Endothelial cell of umbilical vein (primary cell): ENCODE results near the gene SNRPF. TPM values are rescaled to one million over a fixed set of nuclear protein-coding genes. Genes with fewer than 3 reads are reported as not detected.

Experiments used
- BruUV-seq: library from RNA; stranded (reverse); fragments of 400-500 nt; replicated peaks from 2 replicates; lab custom pipeline; 2021; lab: Mats Ljungman, UMichigan
- CTCF ChIA-PET: fragments of 300-600, 350-600 bp; sonication (Branson Sonifier 250); formaldehyde crosslinking; loops from one replicate; lab custom pipeline; 2021; ENCODE audit warnings: antibody characterized with exemption, inconsistent platforms; lab: Charles Lee
- POLR2A ChIA-PET: fragments of 300-600, 350-600 bp; sonication (Branson Sonifier 250); formaldehyde crosslinking; loops from one replicate; lab custom pipeline; 2021; ENCODE audit warnings: antibody characterized with exemption, inconsistent platforms; lab: Charles Lee
- DNase-seq: peaks from one replicate; pipeline ENCODE4 v3.0.0-alpha.2; 2011; ENCODE audit warnings: low read depth, low spot score
- FAIRE-seq: peaks from 2 replicates; lab custom pipeline; 2011; peaks lifted over from hg19 to GRCh38; lab: Jason Lieb, UNC
- H2AFZ ChIP-seq: 2 replicates; pipeline ENCODE4 v1.6.0; 2012; ENCODE audit warnings: low read depth, low read length, control low read depth, inconsistent platforms
- H3K27ac ChIP-seq: 2 replicates; pipeline ENCODE4 v1.5.1; 2011; ENCODE audit warnings: low read depth, mild to moderate bottlenecking, control low read depth, low read length, moderate library complexity; ENCODE audit not compliant: insufficient read depth
- H3K27me3 ChIP-seq, 2 experiments: 2 replicates each; pipeline versions ENCODE4 v1.6.0 to v1.6.1; 2011; ENCODE audit warnings: low read length in 2 of 2, mixed read lengths in 1 of 2; ENCODE audit not compliant: control insufficient read depth in 2 of 2, insufficient read depth in 2 of 2
- H3K36me3 ChIP-seq, 2 experiments: 2 replicates in 1 of 2; 3 replicates in 1 of 2; pipeline ENCODE4 v1.5.1; 2011; ENCODE audit warnings: low read length in 2 of 2, mild to moderate bottlenecking in 1 of 2, moderate library complexity in 1 of 2; ENCODE audit not compliant: control insufficient read depth in 2 of 2, insufficient read depth in 2 of 2; ENCODE audit errors: extremely low read depth in 1 of 2
- H3K4me1 ChIP-seq: 3 replicates; pipeline ENCODE4 v1.5.1; 2011; ENCODE audit warnings: mild to moderate bottlenecking, low read length; ENCODE audit not compliant: control insufficient read depth, insufficient read depth; ENCODE audit errors: extremely low read depth
- H3K4me2 ChIP-seq: 2 replicates; pipeline ENCODE4 v1.6.1; 2011; ENCODE audit warnings: low read length, control low read depth, mixed read lengths; ENCODE audit not compliant: insufficient read depth
- H3K4me3 ChIP-seq, 3 experiments: fragments of 200-600 bp in 1 of 3; sonication (generic), shearing (Covaris generic) in 1 of 3; replicated peaks in 1 of 3; 2 replicates each; pipeline ENCODE4 v1.5.1; 2011 to 2016; ENCODE audit warnings: control low read depth in 3 of 3, low read length in 3 of 3, mild to moderate bottlenecking in 2 of 3, inconsistent platforms in 1 of 3, low read depth in 1 of 3, moderate library complexity in 1 of 3; ENCODE audit not compliant: insufficient read depth in 1 of 3
- H3K79me2 ChIP-seq: 2 replicates; pipeline ENCODE4 v1.6.0; 2012; ENCODE audit warnings: low read length, inconsistent platforms; ENCODE audit not compliant: control insufficient read depth, insufficient read depth
- H3K9ac ChIP-seq: replicated peaks from 2 replicates; pipeline ENCODE3; 2011; ENCODE audit warnings: low read length, control low read depth; ENCODE audit not compliant: insufficient read depth; ENCODE audit errors: extremely low read depth
- H3K9me1 ChIP-seq: replicated peaks from 3 replicates; pipeline ENCODE4 v1.6.0; 2011; ENCODE audit warnings: mild to moderate bottlenecking, low read length; ENCODE audit not compliant: control insufficient read depth, insufficient read depth; ENCODE audit errors: extremely low read depth
- H3K9me3 ChIP-seq: replicated peaks from 2 replicates; pipeline ENCODE4 v1.5.1; 2012; ENCODE audit warnings: low read length, inconsistent platforms; ENCODE audit not compliant: control insufficient read depth, insufficient read depth
- H4K20me1 ChIP-seq: replicated peaks from 2 replicates; pipeline ENCODE3; 2011; ENCODE audit warnings: mild to moderate bottlenecking, low read length; ENCODE audit not compliant: control insufficient read depth, insufficient read depth; ENCODE audit errors: extremely low read depth
- CTCF ChIP-seq, 2 donors: IDR thresholded peaks; 1 replicate in 1 of 2; 2 replicates in 1 of 2; pipeline ENCODE4 v1.5.1; 2011; ENCODE audit warnings: low read length in 2 of 2, mild to moderate bottlenecking in 2 of 2, moderate library complexity in 2 of 2, control low read depth in 1 of 2, inconsistent platforms in 1 of 2, low read depth in 1 of 2; ENCODE audit not compliant: insufficient read depth in 1 of 2; ENCODE audit errors: extremely low read depth in 1 of 2
- EZH2 ChIP-seq: IDR thresholded peaks from 2 replicates; pipeline ENCODE4 v1.6.1; 2012; ENCODE audit warnings: borderline replicate concordance, low read depth, mild to moderate bottlenecking, moderate library complexity, low read length, inconsistent platforms; ENCODE audit not compliant: severe bottlenecking
- FOS ChIP-seq: IDR thresholded peaks from 2 replicates; pipeline ENCODE4 v1.6.1; 2011; ENCODE audit warnings: mild to moderate bottlenecking, low read length, moderate library complexity, borderline replicate concordance; ENCODE audit not compliant: insufficient read depth
- GATA2 ChIP-seq: IDR thresholded peaks from 2 replicates; pipeline ENCODE4 v1.7.0; 2011; ENCODE audit warnings: low read depth, mild to moderate bottlenecking, moderate library complexity, mixed read lengths, low read length; ENCODE audit not compliant: insufficient read length, insufficient read depth
- JUN ChIP-seq: IDR thresholded peaks from 2 replicates; pipeline ENCODE4 v1.6.1; 2011; ENCODE audit warnings: borderline replicate concordance, low read depth; ENCODE audit not compliant: insufficient read length, insufficient read depth
- MAX ChIP-seq: IDR thresholded peaks from 2 replicates; pipeline ENCODE4 v1.6.1; 2011; ENCODE audit not compliant: insufficient read depth, insufficient read length
- MYC ChIP-seq: IDR thresholded peaks from one replicate; pipeline ENCODE4 v1.6.1; 2011; ENCODE audit warnings: mild to moderate bottlenecking, low read depth, low read length
- POLR2A ChIP-seq: IDR thresholded peaks from 2 replicates; pipeline ENCODE4 v1.6.1; 2012; ENCODE audit warnings: low read depth, mild to moderate bottlenecking, control low read depth, low read length
- POLR2AphosphoS5 ChIP-seq: IDR thresholded peaks from 2 replicates; pipeline ENCODE4 v1.6.1; 2012; ENCODE audit warnings: low read depth, mild to moderate bottlenecking, control low read depth, low read length, moderate library complexity; ENCODE audit not compliant: insufficient read depth
- dilution Hi-C: fragments of 300-500 bp; cut with MboI; formaldehyde crosslinking; loops from one replicate; pipeline ENCODE4 v1.15.0; 2019; ENCODE audit warnings: low sequenced_read_pairs; ENCODE audit not compliant: extremely low pct_ligation_motif_present
- intact Hi-C: fragments of 100-400 bp; cut with micrococcal nuclease; formaldehyde crosslinking; loops from one replicate; pipeline ENCODE4 v1.10.0; 2022
- polyA plus RNA-seq, 4 experiments: library from polyadenylated mRNA; depleted of rRNA in 3 of 4; stranded (reverse) in 3 of 4; unstranded in 1 of 4; fragments of >200 nt; gene quantifications; 2 replicates each; pipeline versions ENCODE4 v1.2.1 to v1.2.3, GENCODE V29; 2011 to 2012; ENCODE audit warnings: missing spikeins in 1 of 4
- total RNA-seq: library from RNA; stranded (reverse); gene quantifications from 2 replicates; pipeline ENCODE4 v1.2.3, GENCODE V29; 2021

The SNRPF gene
- total and polyA plus RNA-seq, 2 donors (not counting 3 experiments of a cell fraction or from before 2014, with no cell fraction given) = 17.1 to 36.6 TPM

- DNase-seq (no peak), FAIRE-seq (no peak)
- POLR2A ChIA-PET = interaction anchor here (0.6 kb wide), 1 partner anchor 90 kb away, joined by 3 read pairs; no protein-coding TSS in a partner anchor
- CTCF ChIA-PET = interaction anchor here (0.9 kb wide), 1 partner anchor 303 kb away, joined by 3 read pairs; no protein-coding TSS in a partner anchor
- no peaks in the 10 kb centered on the region for H3K9me1 ChIP-seq
- no peak overlapping the region for H2AFZ ChIP-seq
- H3K79me2 ChIP-seq = no peaks in the 10 kb centered on the region
- no peaks in the 10 kb centered on the region for H3K9me3 ChIP-seq
- H3K9ac ChIP-seq = no peak overlapping the region
- TF ChIP-seq EZH2 = no peak
- no peak for TF ChIP-seq POLR2A
- TF ChIP-seq POLR2AphosphoS5 = no peak
- TF ChIP-seq MYC = no peak
- no peak for TF ChIP-seq JUN
- TF ChIP-seq GATA2 = no peak
- no peak for TF ChIP-seq MAX
- no peak for TF ChIP-seq FOS
- no peak for TF ChIP-seq CTCF (IDR thresholded peaks at IDR 0.05; ENCODE audit: extremely low read depth in 1 of 2, insufficient read depth in 1 of 2, low read depth in 1 of 2, low read length in 2 of 2)
- dilution Hi-C loops = no loop called here
- intact Hi-C loops = no loop called here
- no peak overlapping the region for H3K27ac ChIP-seq
- H3K27me3 ChIP-seq = no peaks in the 10 kb centered on the region
- no TSS peak for BruUV-seq
- no peaks in the 10 kb centered on the region for H4K20me1 ChIP-seq
- H3K4me3 ChIP-seq = no peak overlapping the region
- H3K4me2 ChIP-seq = no peak overlapping the region
- no peaks in the 10 kb centered on the region for H3K36me3 ChIP-seq
- peaks cover 3% of the 10 kb centered on the region for H3K4me1 ChIP-seq
Measured at GRCh38 chr12:95877622-95878021, 18.9 kb downstream of the SNRPF start.
